ENCODE results near the gene SETBP1. TPM values are rescaled to one million over a fixed set of nuclear protein-coding genes. Genes with fewer than 3 reads are reported as not detected.

Gene SETBP1
- total and polyA plus RNA-seq, 2 of the 8 experiments (the other 6 are each of a cell fraction or from before 2014, with no cell fraction given): 2.0 to 6.5 TPM

DNA sequence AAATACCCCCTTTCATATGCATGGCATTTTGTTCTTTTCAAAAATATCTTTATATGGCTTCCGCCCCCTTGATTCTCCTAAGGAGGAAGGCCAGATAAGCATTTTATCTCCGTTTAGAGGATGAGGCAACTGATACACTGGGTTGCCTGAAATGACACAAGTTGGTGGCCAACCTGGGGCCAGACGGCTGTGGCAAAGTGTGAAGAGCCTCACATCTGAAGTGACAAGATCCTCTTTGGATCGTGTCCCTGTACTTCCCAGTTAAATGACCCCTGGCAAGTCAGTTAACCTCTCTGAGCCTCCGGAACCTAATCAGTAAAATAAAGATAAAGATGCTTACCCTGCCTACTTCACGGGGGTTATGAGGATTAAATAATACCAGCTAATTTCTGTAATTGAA, 4.6 kb downstream of the SETBP1 start:
- no peak overlapping the region for H2AK5ac ChIP-seq (ENCODE audit: low read depth, low read length)
- H3K4me2 ChIP-seq (ENCODE audit: insufficient read depth in 1 of 2, low read depth in 2 of 2, low read length in 2 of 2): no peak overlapping the region
- H2BK12ac ChIP-seq (ENCODE audit: low read depth, low read length): no peak overlapping the region
- POLR2A ChIA-PET (ENCODE audit: partially characterized antibody): no interaction called here
- H4K5ac ChIP-seq (ENCODE audit: insufficient read length, low read depth, low read length): no peak overlapping the region
- H2BK5ac ChIP-seq (ENCODE audit: low read depth, low read length): no peak overlapping the region
- H2BK20ac ChIP-seq (ENCODE audit: low read length): no peak overlapping the region
- CTCF ChIA-PET (ENCODE audit: partially characterized antibody): no interaction called here
- peaks cover 14% of the 10 kb centered on the region for H3K23me2 ChIP-seq (ENCODE audit: low read depth, low read length)
- no peak overlapping the region for H3K18ac ChIP-seq (ENCODE audit: extremely low read depth, low read length)
- WGBS, 2 experiments (ENCODE audit: extremely low coverage in 1 of 2, insufficient coverage in 1 of 2, insufficient read length in 1 of 2, insufficient replicate concordance in 2 of 2, low coverage in 1 of 2, low lambda C conversion rate in 2 of 2, missing lambda C conversion rate in 1 of 2): 94% methylated on average over 6 of the region's 6 CpGs; no CpG with 5 or more reads in 1 of the 2 experiments
- no peak for DNase-seq (ENCODE audit: low read depth in 1 of 2, low spot score in 2 of 2)
- FAIRE-seq: no peak
- no peak overlapping the region for H3K4me3 ChIP-seq (ENCODE audit: extremely low read depth in 1 of 4, insufficient read depth in 2 of 4, low read depth in 3 of 4, low read length in 4 of 4)
- H4K91ac ChIP-seq (replicated peaks; ENCODE audit: insufficient read length, low read length): no peak overlapping the region
- H2BK120ac ChIP-seq (replicated peaks; ENCODE audit: low read depth, low read length): no peak overlapping the region
- no peaks in the 10 kb centered on the region for H3K9me3 ChIP-seq (ENCODE audit: insufficient read depth in 2 of 2, low read depth in 1 of 2, low read length in 1 of 2)
- no peak overlapping the region for H4K8ac ChIP-seq (ENCODE audit: extremely low read depth, insufficient read depth, low read length)
- no peaks in the 10 kb centered on the region for H3K36me3 ChIP-seq (ENCODE audit: control insufficient read depth in 2 of 4, insufficient read depth in 4 of 4, low read length in 3 of 4)
- H3K9ac ChIP-seq (replicated peaks in 1 of 4; ENCODE audit: extremely low read depth in 1 of 4, low read depth in 3 of 4, low read length in 3 of 4): no peak overlapping the region
- H3K56ac ChIP-seq (replicated peaks; ENCODE audit: insufficient read length, low read depth, low read length): no peak overlapping the region
- H3K4me1 ChIP-seq (replicated peaks in 1 of 4; ENCODE audit: control insufficient read depth in 3 of 4, insufficient read depth in 4 of 4, low read length in 3 of 4): peaks cover 4 to 14% (median 9%) of the 10 kb centered on the region in 4 experiments; a peak in 5 of 7 replicates
- H2AFZ ChIP-seq (ENCODE audit: low read length): no peak overlapping the region
- H3K27me3 ChIP-seq (replicated peaks in 1 of 4; ENCODE audit: control insufficient read depth in 3 of 4, extremely low read depth in 1 of 4, insufficient read depth in 3 of 4, low read length in 3 of 4): peaks cover 0 to 11% (median 8%) of the 10 kb centered on the region in 4 experiments; a peak in 5 of 7 replicates
- H3K79me2 ChIP-seq (ENCODE audit: control insufficient read depth in 1 of 2, insufficient read depth in 2 of 2, low read length in 2 of 2): peaks cover 0 to 29% of the 10 kb centered on the region in 2 experiments; a peak in 3 of 4 replicates
- H2BK15ac ChIP-seq (ENCODE audit: low read length): no peak overlapping the region
- peaks cover 0 to 3% of the 10 kb centered on the region in 2 experiments for H4K20me1 ChIP-seq (replicated peaks in 1 of 2; ENCODE audit: control insufficient read depth in 1 of 2, insufficient read depth in 2 of 2, low read length in 2 of 2)
- H3K79me1 ChIP-seq (ENCODE audit: low read depth, low read length): no peaks in the 10 kb centered on the region
- H3K27ac ChIP-seq (ENCODE audit: low read depth, low read length): no peak overlapping the region
- H3K23ac ChIP-seq (ENCODE audit: insufficient read length): no peak overlapping the region
- no peak overlapping the region for H3K4ac ChIP-seq (replicated peaks; ENCODE audit: insufficient read length, low read depth, low read length)
- no peak overlapping the region for H3K14ac ChIP-seq (ENCODE audit: insufficient read length)
- TF ChIP-seq CTBP2 (IDR thresholded peaks at IDR 0.05; ENCODE audit: borderline replicate concordance, insufficient read depth, insufficient read length, low read length): no peak
- TF ChIP-seq, protein P1, sequence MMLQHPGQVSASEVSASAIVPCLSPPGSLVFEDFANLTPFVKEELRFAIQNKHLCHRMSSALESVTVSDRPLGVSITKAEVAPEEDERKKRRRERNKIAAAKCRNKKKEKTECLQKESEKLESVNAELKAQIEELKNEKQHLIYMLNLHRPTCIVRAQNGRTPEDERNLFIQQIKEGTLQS (IDR thresholded peaks at IDR 0.05; ENCODE audit: insufficient read depth, low read depth, low read length): no peak
- TF ChIP-seq FOSL1 (IDR thresholded peaks at IDR 0.05; ENCODE audit: insufficient read depth, low read depth, low read length): no peak
- TF ChIP-seq SIRT6 (IDR thresholded peaks at IDR 0.05; ENCODE audit: low read length): no peak
- TF ChIP-seq ZNF274 (IDR thresholded peaks at IDR 0.05; ENCODE audit: borderline replicate concordance, extremely low read depth, low read length): no peak
- TF ChIP-seq RNF2 (IDR thresholded peaks at IDR 0.05; ENCODE audit: borderline replicate concordance, low read depth, low read length, missing control alignments, poor library complexity, severe bottlenecking): no peak
- no peak for TF ChIP-seq NRF1 (IDR thresholded peaks at IDR 0.05; ENCODE audit: low read depth, low read length)
- no peak for TF ChIP-seq EZH2 (IDR thresholded peaks at IDR 0.05; ENCODE audit: low read depth, low read length, severe bottlenecking)
- TF ChIP-seq GTF2F1 (IDR thresholded peaks at IDR 0.05; ENCODE audit: borderline replicate concordance, low read depth, low read length): no peak
- TF ChIP-seq JUN (IDR thresholded peaks at IDR 0.05; ENCODE audit: low read depth, low read length): no peak
- no peak for TF ChIP-seq TBP (IDR thresholded peaks at IDR 0.05; ENCODE audit: low read depth, low read length)
- no peak for TF ChIP-seq CBX8 (IDR thresholded peaks at IDR 0.05; ENCODE audit: borderline replicate concordance, low read depth, low read length)
- TF ChIP-seq BRCA1 (IDR thresholded peaks at IDR 0.05; ENCODE audit: low read depth, low read length): no peak

Measured in H1 (cell line).